B cell (primary cell): ENCODE measurements around the gene FA2H. TPM values are rescaled to one million over a fixed set of nuclear protein-coding genes. Genes with fewer than 3 reads are reported as not detected.
"Not testable (repeated sequence)": the region's sequence is repeated elsewhere in the genome, so short reads cannot be mapped to it uniquely, and the experiment has no call there.

ENCODE experiments used
- ATAC-seq: fragments of 200-7000 bp; cut with Tn5 transposase; one replicate; pipeline ENCODE4 v1.10.0; 2021; ENCODE audit warnings: low read depth, mild to moderate bottlenecking, moderate number of reproducible peaks, moderate library complexity
- CTCF ChIA-PET: fragments of 350-600 bp; sonication (Branson Sonifier 250); formaldehyde crosslinking; loops from one replicate; lab custom pipeline; 2021; ENCODE audit warnings: antibody characterized with exemption, inconsistent platforms; lab: Charles Lee
- POLR2A ChIA-PET: fragments of 350-600 bp; sonication (Branson Sonifier 250); formaldehyde crosslinking; loops from one replicate; lab custom pipeline; 2021; ENCODE audit warnings: antibody characterized with exemption; lab: Charles Lee
- DNase-seq: peaks from one replicate; pipeline ENCODE4 v3.0.0; 2013
- H2AFZ ChIP-seq: 2 replicates; pipeline ENCODE4 v1.6.1; 2012; ENCODE audit warnings: mild to moderate bottlenecking, low read depth, low read length; ENCODE audit not compliant: insufficient read depth, poor library complexity, severe bottlenecking
- H3K27ac ChIP-seq, 2 donors: 1 replicate in 1 of 2; 2 replicates in 1 of 2; pipeline ENCODE4 v1.5.1; 2012 to 2013; ENCODE audit warnings: low read length in 2 of 2, mild to moderate bottlenecking in 2 of 2, moderate library complexity in 1 of 2
- H3K27me3 ChIP-seq, 4 experiments: fragments of 200-600 bp in 1 of 4; sonication (generic) in 1 of 4; replicated peaks in 1 of 4; 1 replicate in 2 of 4; 2 replicates in 2 of 4; pipeline versions ENCODE4 v1.6.1 to v1.7.0; 2013 to 2016; ENCODE audit warnings: low read length in 3 of 4, mild to moderate bottlenecking in 2 of 4, mixed read lengths in 1 of 4, moderate library complexity in 1 of 4; ENCODE audit not compliant: insufficient read depth in 4 of 4, control insufficient read depth in 3 of 4; ENCODE audit errors: control extremely low read depth in 1 of 4
- H3K36me3 ChIP-seq, 2 experiments: replicated peaks in 1 of 2; 1 replicate in 1 of 2; 2 replicates in 1 of 2; pipeline versions ENCODE4 v1.6.1 to v1.7.1; 2013; ENCODE audit warnings: low read length in 1 of 2; ENCODE audit not compliant: insufficient read depth in 2 of 2, control insufficient read depth in 1 of 2; ENCODE audit errors: control extremely low read depth in 1 of 2, extremely low read depth in 1 of 2
- H3K4me1 ChIP-seq, 2 donors: fragments of 200-600 bp in 1 of 2; sonication (generic) in 1 of 2; 1 replicate in 1 of 2; 2 replicates in 1 of 2; pipeline versions ENCODE4 v1.5.1 to v1.6.1; 2013 to 2017; ENCODE audit warnings: low read length in 2 of 2; ENCODE audit not compliant: control insufficient read depth in 2 of 2, insufficient read depth in 2 of 2
- H3K4me2 ChIP-seq: replicated peaks from 2 replicates; pipeline ENCODE3; 2012; ENCODE audit warnings: mild to moderate bottlenecking, low read depth, low read length; ENCODE audit not compliant: poor library complexity, severe bottlenecking
- H3K4me3 ChIP-seq, 5 experiments: fragments of 200-600 bp in 1 of 5; sonication (generic) in 1 of 5; 1 replicate in 3 of 5; 2 replicates in 2 of 5; pipeline versions ENCODE4 v1.5.1 to v1.7.0; 2011 to 2016; ENCODE audit warnings: low read length in 4 of 5, mild to moderate bottlenecking in 4 of 5, low read depth in 2 of 5, control low read depth in 1 of 5, moderate library complexity in 1 of 5; ENCODE audit not compliant: insufficient read depth in 1 of 5; ENCODE audit errors: control extremely low read depth in 1 of 5, extremely low read depth in 1 of 5
- H3K79me2 ChIP-seq: fragments of 200-600 bp; sonication (generic); one replicate; pipeline ENCODE4 v1.6.0; 2016; ENCODE audit warnings: low read length; ENCODE audit not compliant: control insufficient read depth, insufficient read depth
- H3K9ac ChIP-seq: fragments of 200-600 bp; sonication (generic); 2 replicates; pipeline ENCODE4 v1.6.1; 2017; ENCODE audit warnings: mild to moderate bottlenecking, low read length, moderate library complexity
- H3K9me3 ChIP-seq, 3 donors: one replicate each; pipeline versions ENCODE4 v1.6.1 to v1.7.1; 2013; ENCODE audit warnings: low read length in 2 of 3; ENCODE audit not compliant: control insufficient read depth in 2 of 3, insufficient read depth in 1 of 3; ENCODE audit errors: control extremely low read depth in 1 of 3
- H4K20me1 ChIP-seq: 2 replicates; pipeline ENCODE4 v1.6.0; 2012; ENCODE audit warnings: mild to moderate bottlenecking, low read length; ENCODE audit not compliant: insufficient read depth, control insufficient read depth, poor library complexity, severe bottlenecking
- H3K27ac Mint-ChIP-seq: one replicate; pipeline ENCODE4 v1.8.0; 2021; ENCODE audit warnings: mixed read lengths
- H3K27me3 Mint-ChIP-seq: one replicate; pipeline ENCODE4 v1.8.0; 2021; ENCODE audit warnings: mixed read lengths
- H3K4me1 Mint-ChIP-seq: one replicate; pipeline ENCODE4 v1.8.0; 2021; ENCODE audit warnings: mixed read lengths
- H3K4me3 Mint-ChIP-seq: one replicate; pipeline ENCODE4 v1.8.0; 2021; ENCODE audit warnings: mixed read lengths
- H3K9me3 Mint-ChIP-seq: one replicate; pipeline ENCODE4 v1.8.0; 2022; ENCODE audit warnings: mixed read lengths; ENCODE audit not compliant: insufficient read depth
- EZH2 ChIP-seq: IDR thresholded peaks from 2 replicates; pipeline ENCODE4 v1.6.1; 2012; ENCODE audit warnings: borderline replicate concordance, low read depth, mild to moderate bottlenecking, moderate library complexity, low read length; ENCODE audit not compliant: insufficient read depth, poor library complexity, severe bottlenecking
- WGBS: methylation state at CpG from one replicate; pipeline ENCODE4 v1.1.5; 2013; ENCODE audit warnings: missing lambda C conversion rate; ENCODE audit not compliant: insufficient coverage; 5-methylcytosine and 5-hydroxymethylcytosine counted together
- intact Hi-C: fragments of 100-400 bp; cut with micrococcal nuclease; formaldehyde crosslinking; loops from one replicate; pipeline ENCODE4 v1.10.0; 2022
- polyA plus RNA-seq: library from polyadenylated mRNA; depleted of rRNA; stranded (reverse); fragments of >200 nt; gene quantifications from 2 replicates; pipeline ENCODE4 v1.2.3, GENCODE V29; 2012
- total RNA-seq, 2 donors: library from RNA; stranded (reverse); fragments of 120-200 nt in 1 of 2; gene quantifications; 1 replicate in 1 of 2; 2 replicates in 1 of 2; pipeline versions ENCODE4 v1.2.3 to v1.2.4, GENCODE V29; 2013 to 2022

FA2H gene
- total and polyA plus RNA-seq, 2 donors (not counting 1 experiment from before 2014, with no cell fraction given), result 1.0 to 3.6 TPM

GRCh38 chr16:74792225-74792624 lies 17.6 kb upstream of the FA2H start:
- POLR2A ChIA-PET, result interaction anchor here (0.6 kb wide), 1 partner anchor 125 kb away, joined by 5 read pairs; the partner anchor contains the start of gene RFWD3

GRCh38 chr16:74791749-74792148 lies 17.1 kb upstream of the FA2H start:
- H3K9me3 Mint-ChIP-seq, H3K27ac ChIP-seq, CTCF ChIA-PET, H3K36me3 ChIP-seq, H3K4me1 ChIP-seq, intact Hi-C loops, H3K9ac ChIP-seq, POLR2A ChIA-PET, H3K79me2 ChIP-seq, H3K4me1 Mint-ChIP-seq, ATAC-seq, H2AFZ ChIP-seq, H3K27ac Mint-ChIP-seq, H3K4me3 ChIP-seq, DNase-seq, H3K4me2 ChIP-seq, H3K4me3 Mint-ChIP-seq, H3K9me3 ChIP-seq, H4K20me1 ChIP-seq: not testable (repeated sequence)
- peaks cover 0 to 16% (median 2%) of the 10 kb centered on the region in 4 experiments for H3K27me3 ChIP-seq
- 100% methylated on average over 1 of the region's 2 CpGs for WGBS
- H3K27me3 Mint-ChIP-seq, result peaks cover 40% of the 10 kb centered on the region

More at GRCh38 chr16:74792225-74792624, 17.6 kb upstream of the FA2H start:
- Histone ChIP-seq H3K4me1 (no peaks in the 10 kb centered on the region), H3K4me3 (no peak overlapping the region), H4K20me1 (no peaks in the 10 kb centered on the region), H3K36me3 (no peaks in the 10 kb centered on the region), H3K27ac (no peak overlapping the region), H3K4me2 (no peak overlapping the region), H3K9me3 (peaks cover 2 to 8% (median 2%) of the 10 kb centered on the region in 3 donors), H2AFZ (no peak overlapping the region), H3K9ac (no peak overlapping the region), H3K27me3 (peaks cover 0 to 20% (median 2%) of the 10 kb centered on the region in 4 experiments), H3K79me2 (no peaks in the 10 kb centered on the region)
- Mint-ChIP-seq H3K4me1 (no peaks in the 10 kb centered on the region), H3K27ac (no peak overlapping the region), H3K27me3 (peaks cover 41% of the 10 kb centered on the region), H3K4me3 (no peak overlapping the region), H3K9me3 (no peaks in the 10 kb centered on the region)
- CTCF ChIA-PET, result no interaction called here
- intact Hi-C loops, result no loop called here
- no peak for TF ChIP-seq EZH2
- DNase-seq (no peak), ATAC-seq (no peak)
- WGBS, result no CpG with 5 or more reads among the region's 1 CpG
